BJ (cell line): ENCODE data around the gene BRAP. TPM values are rescaled to one million over a fixed set of nuclear protein-coding genes. Genes with fewer than 3 reads are reported as not detected.
"Not testable (repeated sequence)": the region's sequence is repeated elsewhere in the genome, so short reads cannot be mapped to it uniquely, and the experiment has no call there.

Experiments
- CTCF ChIA-PET: fragments of 350-600 bp; formaldehyde crosslinking; extraction: SDS; loops from one replicate; lab custom pipeline; 2021; ENCODE audit warnings: antibody characterized with exemption, inconsistent platforms; lab: Yijun Ruan, JAX
- POLR2A ChIA-PET: fragments of 300-600 bp; sonication (Branson Sonifier 250); formaldehyde crosslinking; extraction: SDS; loops from one replicate; lab custom pipeline; 2021; ENCODE audit warnings: antibody characterized with exemption; lab: Charles Lee
- DNase-seq: peaks from one replicate; pipeline ENCODE4 v3.0.0-alpha.2; 2011; ENCODE audit warnings: low read depth
- H3K27me3 ChIP-seq: 2 replicates; pipeline ENCODE4 v1.6.0; 2011; ENCODE audit warnings: low read length; ENCODE audit not compliant: control insufficient read depth, insufficient read depth
- H3K36me3 ChIP-seq: 2 replicates; pipeline ENCODE4 v1.5.1; 2011; ENCODE audit warnings: low read length; ENCODE audit not compliant: control insufficient read depth, insufficient read depth
- H3K4me3 ChIP-seq: 2 replicates; pipeline ENCODE4 v1.5.1; 2011; ENCODE audit warnings: low read depth, mild to moderate bottlenecking, control low read depth, low read length
- polyA plus RNA-seq: library from polyadenylated mRNA; depleted of rRNA; stranded (reverse); fragments of >200 nt; gene quantifications from 2 replicates; pipeline ENCODE4 v1.2.3, GENCODE V29; 2011
- TF ChIP-seq, protein P1 (sequence below): IDR thresholded peaks from 2 replicates; pipeline ENCODE4 v1.5.1; 2011; ENCODE audit warnings: low read depth, mild to moderate bottlenecking, control low read depth, inconsistent platforms, low read length, moderate library complexity; ENCODE audit not compliant: insufficient read depth

BRAP gene
- polyA plus RNA-seq, 1 experiment, result 15.8 TPM

DNA sequence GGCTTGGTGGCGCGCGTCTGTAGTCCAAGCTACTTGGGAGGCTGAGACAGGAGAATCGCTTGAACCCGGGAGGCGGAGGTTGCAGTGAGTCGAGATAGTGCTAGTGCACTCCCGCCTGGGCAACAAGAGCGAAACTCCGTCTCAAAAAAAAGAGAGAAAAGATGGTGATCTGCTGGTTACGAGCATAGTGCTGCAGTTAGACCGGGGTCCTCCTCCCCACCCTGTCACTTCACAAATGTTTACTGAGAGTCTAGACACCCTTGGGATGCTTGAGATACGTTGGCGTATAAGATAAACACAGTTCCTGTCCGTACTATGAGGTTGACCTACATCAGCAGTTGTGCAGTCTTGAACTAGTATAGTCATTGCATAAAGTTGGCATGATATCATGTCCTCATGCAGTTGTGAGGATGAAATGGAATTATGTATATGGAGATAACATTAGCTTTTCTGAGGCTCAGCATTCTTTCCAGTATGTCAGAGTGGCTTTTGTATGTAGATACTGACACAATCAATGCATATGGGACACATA lies 884 bp upstream of the BRAP start:
- CTCF ChIA-PET, result interaction anchor here (1.1 to 1.8 kb wide), 2 partner anchors 17 to 290 kb away, joined by 3 to 6 read pairs; no protein-coding TSS in a partner anchor
- no peaks in the 10 kb centered on the region for H3K27me3 ChIP-seq
- peak overlapping the region; percentile 85 for H3K4me3 ChIP-seq
- peaks cover 4% of the 10 kb centered on the region for H3K36me3 ChIP-seq
- TF ChIP-seq, protein P1, sequence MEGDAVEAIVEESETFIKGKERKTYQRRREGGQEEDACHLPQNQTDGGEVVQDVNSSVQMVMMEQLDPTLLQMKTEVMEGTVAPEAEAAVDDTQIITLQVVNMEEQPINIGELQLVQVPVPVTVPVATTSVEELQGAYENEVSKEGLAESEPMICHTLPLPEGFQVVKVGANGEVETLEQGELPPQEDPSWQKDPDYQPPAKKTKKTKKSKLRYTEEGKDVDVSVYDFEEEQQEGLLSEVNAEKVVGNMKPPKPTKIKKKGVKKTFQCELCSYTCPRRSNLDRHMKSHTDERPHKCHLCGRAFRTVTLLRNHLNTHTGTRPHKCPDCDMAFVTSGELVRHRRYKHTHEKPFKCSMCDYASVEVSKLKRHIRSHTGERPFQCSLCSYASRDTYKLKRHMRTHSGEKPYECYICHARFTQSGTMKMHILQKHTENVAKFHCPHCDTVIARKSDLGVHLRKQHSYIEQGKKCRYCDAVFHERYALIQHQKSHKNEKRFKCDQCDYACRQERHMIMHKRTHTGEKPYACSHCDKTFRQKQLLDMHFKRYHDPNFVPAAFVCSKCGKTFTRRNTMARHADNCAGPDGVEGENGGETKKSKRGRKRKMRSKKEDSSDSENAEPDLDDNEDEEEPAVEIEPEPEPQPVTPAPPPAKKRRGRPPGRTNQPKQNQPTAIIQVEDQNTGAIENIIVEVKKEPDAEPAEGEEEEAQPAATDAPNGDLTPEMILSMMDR, result no peak
- POLR2A ChIA-PET, result no interaction called here
- DNase-seq, result no peak

DNA sequence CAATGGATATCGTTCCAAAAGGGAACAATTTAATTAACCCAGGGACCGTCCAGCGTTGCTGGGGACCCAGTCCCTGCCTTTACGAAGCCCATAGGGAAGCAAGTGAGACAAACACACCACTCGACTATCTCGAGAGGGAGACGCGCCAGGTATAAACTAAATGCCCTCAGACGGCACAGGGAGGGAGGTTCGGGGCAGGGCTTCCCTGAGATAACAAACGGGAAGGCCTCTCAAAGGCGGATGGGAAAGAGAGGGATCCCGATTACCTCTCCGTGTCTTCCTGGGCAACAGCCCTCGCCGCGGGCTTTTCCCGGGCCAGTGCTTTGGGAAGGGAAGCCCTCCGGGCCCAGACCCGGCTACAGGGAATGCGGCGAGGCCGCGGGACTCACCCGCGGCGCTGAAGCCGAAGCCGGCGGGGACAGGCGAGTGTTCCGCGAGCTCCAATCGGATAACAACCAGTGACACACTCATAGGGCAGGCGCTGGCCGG lies 390 bp downstream of the BRAP start:
- peaks cover 4% of the 10 kb centered on the region for H3K36me3 ChIP-seq
- DNase-seq, result no peak
- TF ChIP-seq, protein P1, result no peak
- ChIA-PET POLR2A (interaction anchor here (0.6 kb wide), 2 partner anchors 44 to 90 kb away, joined by 3 to 22 read pairs; no protein-coding TSS in a partner anchor), CTCF (interaction anchor here (1.1 to 3.6 kb wide), 3 partner anchors 12 to 289 kb away, joined by 3 to 26 read pairs (median 6); no protein-coding TSS in a partner anchor)
- H3K4me3 ChIP-seq, result peak overlapping the region; percentile 85
- H3K27me3 ChIP-seq, result no peaks in the 10 kb centered on the region

DNA sequence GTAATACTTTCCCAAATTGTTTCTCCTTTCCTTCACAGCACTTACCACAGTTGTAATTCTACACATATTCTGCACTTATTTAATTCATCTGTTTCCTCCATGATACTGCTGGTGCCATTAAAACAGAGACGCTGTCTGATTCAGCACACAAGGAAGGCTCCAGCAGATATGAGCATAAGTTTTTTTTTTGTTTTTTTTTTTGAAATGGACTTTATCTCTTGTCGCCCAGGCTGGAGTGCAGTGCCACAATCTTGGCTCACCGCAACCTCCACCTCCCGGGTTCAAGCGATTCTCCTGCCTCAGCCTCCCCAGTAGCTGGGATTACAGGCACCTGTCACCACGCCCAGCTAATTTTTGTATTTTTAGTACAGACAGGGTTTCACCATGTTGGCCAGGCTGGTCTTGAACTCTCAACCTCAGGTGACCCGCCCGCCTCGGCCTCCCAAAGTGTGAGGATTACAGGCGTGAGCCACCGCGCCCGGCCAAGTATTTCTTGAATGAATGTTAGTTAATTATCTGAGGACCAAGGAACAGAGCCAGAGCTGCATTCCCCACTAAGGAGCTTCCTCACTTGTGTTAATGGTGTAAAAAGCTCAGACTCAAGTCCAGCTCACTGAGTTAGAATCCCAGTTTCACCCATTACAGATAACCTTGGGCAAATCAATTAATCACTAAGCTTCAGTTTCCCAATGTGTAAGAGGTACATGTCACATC lies 1.1 kb downstream of the BRAP start:
- not testable (repeated sequence) for DNase-seq, H3K36me3 ChIP-seq
- CTCF ChIA-PET, result interaction anchor here (1.8 to 3.6 kb wide), 2 partner anchors 11 to 288 kb away, joined by 6 to 26 read pairs; no protein-coding TSS in a partner anchor

DNA sequence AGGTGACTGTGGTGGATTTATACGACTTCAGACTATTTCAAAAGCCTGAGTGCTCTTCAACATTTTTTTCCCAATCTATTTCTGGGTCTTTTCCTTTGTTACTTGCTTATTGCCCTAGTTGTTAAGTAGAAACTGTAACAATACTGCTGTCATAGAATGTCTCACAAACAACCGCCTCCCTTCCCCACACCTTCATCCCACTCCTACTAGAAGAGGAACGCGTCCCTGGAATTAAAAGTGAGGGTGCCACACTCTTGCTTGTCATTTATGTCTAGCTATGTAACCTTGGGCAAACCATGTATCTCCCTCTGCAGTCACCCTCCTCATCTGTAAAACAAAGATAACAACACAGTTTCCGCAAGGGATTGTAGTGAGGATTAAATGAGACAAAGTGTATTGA lies 8.6 kb downstream of the BRAP start:
- POLR2A ChIA-PET, result no interaction called here
- H3K36me3 ChIP-seq, result peaks cover 12% of the 10 kb centered on the region
- no peaks in the 10 kb centered on the region for H3K27me3 ChIP-seq
- CTCF ChIA-PET, result interaction anchor here (0.6 to 1.4 kb wide), 2 partner anchors 38 to 281 kb away, joined by 3 read pairs; no protein-coding TSS in a partner anchor
- TF ChIP-seq, protein P1, result no peak
- H3K4me3 ChIP-seq, result no peak overlapping the region
- DNase-seq, result no peak

More for the DNA sequence above, 1.1 kb downstream of the BRAP start:
- H3K27me3 ChIP-seq, result not testable (repeated sequence)
- peak overlapping the region; percentile 85 for H3K4me3 ChIP-seq
- POLR2A ChIA-PET, result interaction anchor here (0.6 kb wide), 1 partner anchor 1368 kb away, joined by 11 read pairs; no protein-coding TSS in a partner anchor

DNA sequence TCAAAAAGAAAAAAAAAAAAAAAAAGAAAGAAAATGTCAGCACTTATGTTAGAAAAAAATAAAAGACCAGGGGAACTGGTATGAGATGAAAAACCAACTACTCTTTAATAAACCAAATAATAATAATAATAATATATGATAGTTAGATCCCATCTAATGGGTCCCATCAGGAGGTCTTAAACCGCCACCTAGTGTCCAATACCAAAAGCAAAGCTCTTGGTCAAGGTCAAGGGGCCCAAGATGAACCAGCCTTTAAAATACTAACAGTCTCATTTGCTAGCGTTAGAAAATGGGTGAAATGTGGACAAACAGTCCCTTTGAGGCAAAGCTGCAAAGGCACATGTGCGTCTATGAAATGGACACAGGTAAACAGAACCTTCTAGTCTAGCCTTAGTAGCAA lies 12.3 kb downstream of the BRAP start:
- peaks cover 13% of the 10 kb centered on the region for H3K36me3 ChIP-seq
- TF ChIP-seq, protein P1, result peak; percentile 65
- H3K27me3 ChIP-seq, result no peaks in the 10 kb centered on the region
- POLR2A ChIA-PET, result no interaction called here
- CTCF ChIA-PET, result interaction anchor here (0.6 to 4.5 kb wide), 14 partner anchors 8 to 323 kb away, joined by 3 to 38 read pairs (median 4); partner anchors contain the start of genes ACAD10 and BRAP
- no peak for DNase-seq
- H3K4me3 ChIP-seq, result no peak overlapping the region
